ENCODE results near the gene CAMK2D.

The CAMK2D gene

GRCh38 chr4:113495790-113496189 is 265.7 kb downstream of the CAMK2D start:
- in situ Hi-C loops (cut with MboI; ENCODE audit: low sequenced_read_pairs), result no loop called here

GRCh38 chr4:113483131-113483530 is 278.4 kb downstream of the CAMK2D start:
- in situ Hi-C loops (cut with MboI; ENCODE audit: low sequenced_read_pairs), result no loop called here

DNA sequence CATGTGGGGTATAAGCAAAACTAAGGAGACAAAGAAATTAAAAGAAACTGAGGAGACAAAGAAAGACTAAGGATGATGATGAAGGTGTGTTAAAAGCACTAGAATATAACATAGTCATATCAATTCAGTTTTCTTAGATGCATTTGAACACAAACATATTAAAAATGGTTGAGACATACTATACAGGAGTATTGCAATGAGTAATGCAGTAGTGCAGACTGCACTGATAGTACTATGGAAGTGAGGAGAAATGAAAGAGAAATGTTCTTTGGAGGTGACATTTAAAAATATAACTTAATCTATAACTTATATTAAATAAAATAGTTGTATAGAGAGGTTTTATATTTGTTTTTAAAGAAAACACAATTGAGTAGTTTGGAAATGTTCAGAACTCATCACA is 279.2 kb downstream of the CAMK2D start:
- in situ Hi-C loops (cut with MboI; ENCODE audit: low sequenced_read_pairs), result no loop called here

DNA sequence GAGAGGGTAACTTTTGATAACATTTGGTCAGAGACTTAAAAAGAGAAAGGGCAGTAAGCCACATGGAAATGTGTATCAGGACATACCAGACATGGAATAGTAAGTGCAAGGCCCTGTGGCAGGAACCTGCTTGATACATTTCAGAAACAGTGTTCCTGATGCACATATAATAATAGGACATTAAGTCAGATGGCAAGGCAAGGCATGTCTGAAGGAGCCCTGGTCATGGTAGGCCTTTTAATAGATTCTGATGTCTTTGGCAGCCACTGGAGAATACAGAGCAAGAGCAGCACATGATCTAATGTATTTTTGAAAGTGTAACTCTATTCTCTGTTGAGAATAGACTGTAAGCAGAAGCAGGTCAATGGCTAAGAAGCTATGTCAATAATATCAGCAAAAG is 279.7 kb downstream of the CAMK2D start:
- in situ Hi-C loops (cut with MboI; ENCODE audit: low sequenced_read_pairs), result no loop called here

DNA sequence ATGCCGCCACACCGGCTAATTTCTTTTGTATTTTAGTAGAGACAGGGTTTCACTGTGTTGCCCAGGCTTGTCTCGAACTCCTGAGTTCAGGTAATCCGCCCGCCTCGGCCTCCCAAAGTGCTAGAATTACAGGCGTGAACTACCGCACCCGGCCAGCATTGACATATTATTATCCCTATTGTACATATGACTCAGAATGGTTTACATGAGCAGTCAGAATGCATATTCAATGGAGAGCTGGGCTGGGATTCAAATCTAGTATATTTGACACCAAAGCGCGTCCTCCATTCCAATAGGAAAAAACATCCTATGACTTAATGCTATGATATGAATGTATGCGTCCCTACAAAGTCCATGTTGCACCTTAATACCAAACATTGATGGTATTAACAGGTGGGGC is 281.4 kb downstream of the CAMK2D start:
- in situ Hi-C loops (cut with MboI; ENCODE audit: low sequenced_read_pairs), result no loop called here

DNA sequence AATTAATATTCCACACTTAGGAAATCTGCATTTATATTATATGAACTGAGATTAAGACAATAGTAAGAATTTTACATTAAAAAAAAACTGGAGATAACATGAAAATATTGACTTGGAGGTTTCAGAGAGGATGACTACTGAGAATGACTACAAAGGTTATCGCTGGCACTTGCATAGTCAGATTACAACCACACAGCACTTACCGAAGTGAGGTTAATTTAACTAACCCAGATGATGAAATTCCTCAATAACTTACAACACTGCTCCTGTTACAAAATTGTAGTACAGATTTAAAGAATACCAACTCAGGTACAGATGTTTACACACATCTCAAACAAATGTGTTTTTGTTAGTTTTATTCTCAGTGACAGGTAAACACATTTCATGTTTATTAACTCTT is 283.5 kb downstream of the CAMK2D start:
- in situ Hi-C loops (cut with MboI; ENCODE audit: low sequenced_read_pairs), result no loop called here

- in situ Hi-C loops (cut with MboI; ENCODE audit: low sequenced_read_pairs), result no loop called here
Observed at GRCh38 chr4:113476800-113477199, 284.7 kb downstream of the CAMK2D start.

GRCh38 chr4:113474017-113474416 is 287.5 kb downstream of the CAMK2D start:
- in situ Hi-C loops (cut with MboI; ENCODE audit: low sequenced_read_pairs), result no loop called here

DNA sequence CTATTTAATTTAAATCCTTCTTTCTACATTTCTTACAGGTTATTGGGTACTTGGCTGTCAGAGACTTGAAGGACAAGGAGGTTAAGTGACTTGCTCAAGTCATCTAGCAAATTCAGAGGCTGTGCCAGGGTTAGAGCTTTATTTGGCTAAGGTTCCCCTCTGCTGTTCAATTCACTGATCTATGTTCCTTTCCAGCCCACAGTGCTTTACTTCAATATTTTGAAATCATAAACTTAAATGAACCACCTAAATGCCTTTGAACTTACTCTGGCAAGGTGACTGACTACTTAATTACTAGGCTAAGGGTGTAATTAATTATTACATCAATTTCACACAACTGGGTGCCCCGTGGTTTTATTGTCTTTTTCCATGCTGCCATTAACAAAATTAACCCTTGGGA is 288.7 kb downstream of the CAMK2D start:
- in situ Hi-C loops (cut with MboI; ENCODE audit: low sequenced_read_pairs), result no loop called here

DNA sequence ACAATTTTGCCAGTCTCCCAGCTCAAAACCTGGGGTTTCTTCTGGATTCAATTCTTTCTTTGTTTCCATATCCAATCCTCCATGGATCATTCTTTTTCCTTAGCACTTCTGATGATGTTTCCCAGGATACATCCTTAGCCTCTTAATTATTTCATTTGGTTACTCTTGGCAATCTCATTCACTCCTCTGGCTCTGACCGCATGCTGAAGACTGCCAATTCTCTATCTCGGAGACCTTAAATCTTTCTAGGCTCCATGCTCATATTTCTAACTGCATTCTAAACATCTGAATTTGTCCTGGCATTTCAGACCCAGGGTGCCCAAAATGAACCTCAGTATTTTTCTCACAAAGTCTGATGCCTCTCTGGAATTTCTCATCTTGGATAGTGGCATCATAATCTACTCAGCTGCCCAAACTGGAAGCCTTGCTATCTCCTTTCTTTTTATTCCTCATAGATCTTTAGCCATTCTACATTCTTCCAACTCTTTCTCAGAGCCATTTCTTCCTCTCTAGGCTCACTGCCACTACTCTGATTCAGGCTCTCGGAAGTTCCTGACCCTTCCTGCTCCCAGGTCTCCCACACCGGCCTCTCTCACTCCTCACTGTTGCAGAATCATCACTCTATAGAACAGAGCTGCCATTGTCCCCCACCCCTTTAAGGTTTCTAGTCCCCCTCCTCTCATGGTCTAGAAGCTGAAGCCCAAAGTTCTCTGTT is 290.2 kb downstream of the CAMK2D start:
- in situ Hi-C loops (cut with MboI; ENCODE audit: low sequenced_read_pairs), result no loop called here

DNA sequence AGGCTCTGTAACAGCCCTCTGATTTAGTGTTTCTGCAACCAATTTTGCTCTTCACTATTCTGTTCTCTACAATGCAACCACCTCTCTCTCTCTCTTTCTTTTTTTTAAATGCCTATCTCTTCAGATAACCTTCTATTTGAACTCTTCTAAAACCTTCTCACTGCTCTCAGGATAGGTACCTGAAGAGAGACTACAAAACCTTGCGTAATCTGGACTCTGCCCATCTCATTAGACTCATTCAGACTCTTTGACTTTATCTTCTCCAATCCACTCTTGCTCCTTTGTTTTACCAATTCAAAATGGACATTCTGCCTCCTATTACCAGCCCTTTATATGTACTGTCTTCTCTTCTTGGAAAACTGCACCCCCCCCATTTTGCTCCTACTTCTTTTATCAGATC is 291.6 kb downstream of the CAMK2D start:
- in situ Hi-C loops (cut with MboI; ENCODE audit: low sequenced_read_pairs), result no loop called here

DNA sequence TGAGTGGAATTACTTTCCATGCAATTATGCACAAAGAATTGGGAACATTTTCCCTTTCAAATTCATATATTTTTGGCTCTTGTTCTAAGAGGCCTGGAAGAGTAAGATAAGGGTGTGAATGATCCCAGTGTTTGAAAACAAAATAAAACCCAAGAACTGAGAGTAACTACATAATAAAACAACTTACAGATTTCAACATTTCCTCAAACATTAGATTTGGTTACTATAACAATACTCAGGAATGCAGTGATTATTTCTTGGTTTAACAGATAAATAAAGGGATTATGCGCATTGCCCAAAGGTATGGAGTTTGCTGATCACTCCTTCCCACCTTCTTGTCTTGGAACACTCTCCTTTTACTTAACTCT is 292.5 kb downstream of the CAMK2D start:
- in situ Hi-C loops (cut with MboI; ENCODE audit: low sequenced_read_pairs), result no loop called here

DNA sequence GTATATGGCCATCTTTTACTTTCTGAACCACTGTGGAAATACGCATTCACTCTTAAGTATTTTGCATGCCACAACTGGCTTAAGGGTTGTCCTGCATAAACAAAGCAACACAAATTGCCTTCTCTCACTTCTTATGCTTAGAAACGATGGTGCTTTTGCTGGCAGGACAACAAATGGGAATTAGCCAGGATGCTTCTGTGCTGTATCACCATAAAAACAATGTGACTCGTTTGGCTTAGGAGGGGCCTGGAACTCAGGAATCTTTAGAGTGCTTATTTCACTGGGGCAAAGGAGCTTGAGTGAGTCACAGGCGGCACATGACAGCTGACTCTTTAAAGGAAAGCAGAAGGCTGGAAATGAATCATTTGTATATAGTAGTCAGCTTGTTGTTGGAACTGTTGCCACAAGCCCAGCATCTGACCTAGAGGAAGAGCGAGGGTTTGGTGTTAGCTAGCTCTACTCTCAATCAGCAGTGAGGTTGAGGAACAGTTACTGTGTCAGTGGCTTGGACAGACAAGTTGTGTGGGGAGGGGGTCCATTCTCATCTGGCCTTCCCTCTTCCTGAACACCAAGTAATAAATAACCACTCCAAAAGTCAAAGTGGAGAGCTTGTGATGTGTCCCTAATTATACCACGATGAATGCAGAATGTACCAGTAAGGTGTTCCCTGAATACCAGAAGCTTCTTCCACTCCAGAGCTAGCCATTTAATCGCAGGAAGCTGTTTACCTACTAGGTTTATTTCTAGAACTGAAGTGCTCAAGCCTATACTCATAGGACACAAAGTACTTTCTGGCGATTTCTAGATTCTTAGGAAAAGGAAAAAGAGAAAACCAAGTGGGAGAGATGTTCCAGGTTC is 293.1 kb downstream of the CAMK2D start:
- in situ Hi-C loops (cut with MboI; ENCODE audit: low sequenced_read_pairs), result no loop called here

- in situ Hi-C loops (cut with MboI; ENCODE audit: low sequenced_read_pairs), result no loop called here
Observed at GRCh38 chr4:113467581-113467980, 294.0 kb downstream of the CAMK2D start.

- in situ Hi-C loops (cut with MboI; ENCODE audit: low sequenced_read_pairs), result no loop called here
Observed at GRCh38 chr4:113462286-113462685, 299.3 kb downstream of the CAMK2D start.

GRCh38 chr4:113461281-113461680 is 300.3 kb downstream of the CAMK2D start:
- in situ Hi-C loops (cut with MboI; ENCODE audit: low sequenced_read_pairs), result no loop called here

- in situ Hi-C loops (cut with MboI; ENCODE audit: low sequenced_read_pairs), result no loop called here
Observed at GRCh38 chr4:113457886-113458285, 303.7 kb downstream of the CAMK2D start.

DNA sequence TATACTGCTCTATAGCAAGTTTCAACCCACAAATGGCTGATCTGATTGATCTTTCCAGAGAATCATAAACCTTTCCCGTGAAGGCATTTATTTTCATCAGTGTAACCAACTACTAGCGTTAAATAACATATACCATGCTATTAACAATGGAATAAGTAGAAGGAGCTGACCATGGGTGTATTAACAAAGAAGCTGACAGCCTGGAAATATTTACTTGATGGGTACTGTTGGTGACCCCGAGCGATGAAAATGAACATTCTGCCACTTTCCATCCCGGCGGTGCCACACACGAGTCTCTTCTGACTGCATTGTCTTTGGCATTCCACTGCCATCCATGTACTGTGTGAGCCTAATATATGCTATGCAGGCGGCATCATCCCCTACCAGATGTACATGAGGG is 304.4 kb downstream of the CAMK2D start:
- in situ Hi-C loops (cut with MboI; ENCODE audit: low sequenced_read_pairs), result no loop called here

DNA sequence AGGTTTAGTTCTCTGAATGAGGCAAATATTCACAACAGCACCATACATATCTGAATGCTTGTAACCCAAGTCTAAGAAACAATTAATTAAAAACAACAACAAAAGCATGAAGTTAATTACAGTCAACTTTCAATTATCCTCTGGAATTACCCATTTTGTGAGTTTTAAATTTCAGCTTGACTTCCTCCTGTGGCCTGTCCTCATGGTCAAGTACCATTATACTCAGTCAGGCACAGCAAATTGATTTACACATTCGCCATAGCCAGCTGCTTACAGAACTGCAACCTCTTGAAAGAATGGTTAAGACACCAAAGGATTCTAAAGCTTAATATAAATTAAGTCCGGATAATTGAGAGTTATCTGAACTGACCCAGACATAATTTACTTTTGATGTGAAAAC is 306.5 kb downstream of the CAMK2D start:
- in situ Hi-C loops (cut with MboI; ENCODE audit: low sequenced_read_pairs), result no loop called here

DNA sequence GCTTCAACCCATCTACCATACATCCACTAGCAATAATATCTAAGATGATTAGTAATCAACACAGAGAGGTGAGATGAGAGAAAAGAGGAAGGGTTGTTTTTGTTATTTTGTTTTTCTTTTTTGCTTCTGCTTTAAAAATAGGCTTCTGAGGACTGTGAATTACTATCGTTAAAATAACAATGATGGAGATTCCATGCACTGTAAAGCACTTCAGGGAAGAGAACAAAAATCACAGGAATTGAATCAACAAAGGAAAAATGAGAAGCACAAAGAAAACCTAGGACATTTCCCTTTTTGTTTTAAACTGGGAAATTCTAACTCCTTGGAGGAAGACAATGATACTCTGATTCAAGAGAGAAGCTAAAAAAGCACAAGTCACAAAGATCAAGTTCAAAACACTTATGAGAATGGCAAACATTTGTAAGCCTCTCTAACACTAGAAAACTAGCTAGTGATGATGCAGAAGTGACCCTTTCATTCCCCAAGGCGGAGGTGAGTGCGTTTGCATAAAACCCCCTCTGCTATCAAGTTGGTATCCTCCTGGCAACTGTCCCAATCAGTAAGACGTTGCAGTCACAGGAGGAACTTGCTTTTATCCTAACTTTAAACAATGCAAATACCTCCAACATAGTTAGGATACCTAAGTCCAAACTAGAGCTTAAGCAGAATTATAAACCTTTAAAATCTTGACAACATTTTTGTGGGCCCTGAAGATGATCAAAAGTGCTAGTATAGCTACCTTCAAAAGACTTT is 308.5 kb downstream of the CAMK2D start:
- in situ Hi-C loops (cut with MboI; ENCODE audit: low sequenced_read_pairs), result no loop called here

DNA sequence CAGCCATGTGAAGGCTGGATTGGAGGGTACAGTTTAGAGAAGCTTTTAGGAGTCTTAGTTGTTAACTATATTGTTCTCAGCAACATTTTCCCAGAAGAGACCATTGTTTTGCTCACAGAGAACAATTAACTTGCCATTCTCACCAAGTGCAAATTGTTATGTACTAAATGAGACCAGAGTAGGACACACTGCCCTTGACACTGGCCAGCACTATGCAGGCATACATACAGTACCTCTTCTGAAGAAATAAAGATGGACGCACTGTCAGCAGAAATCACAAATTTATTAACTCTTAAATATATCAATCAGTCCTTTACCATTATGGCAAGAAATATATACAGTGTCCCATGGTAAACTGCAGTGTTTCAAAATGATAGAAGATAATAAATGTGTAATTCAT is 309.4 kb downstream of the CAMK2D start:
- in situ Hi-C loops (cut with MboI; ENCODE audit: low sequenced_read_pairs), result no loop called here
